ENCODE results near the gene SLC25A4. TPM values are rescaled to one million over a fixed set of nuclear protein-coding genes. Genes with fewer than 3 reads are reported as not detected.
A peak's percentile ranks its signal among the peaks of the same experiment; 100 is the strongest.

The SLC25A4 gene
- total RNA-seq (13.7 and 13.9 TPM in 2 replicates), polyA plus RNA-seq (12.9 and 13.5 TPM in 2 replicates), polyA minus RNA-seq (9.8 and 11.3 TPM in 2 replicates), Bru-seq, nascent RNA (percentile 51 among the genes with signal in this experiment), BruChase-seq, experiment 1, labeled RNA remaining after a 6-hour chase (percentile 53 among the genes with signal in this experiment), BruChase-seq, experiment 2, labeled RNA remaining after a 2-hour chase (percentile 47 among the genes with signal in this experiment)
- 12.1 and 12.2 TPM in 2 replicates for polyA plus RNA-seq (2011; cell fraction: cytosol; rRNA removed)
- 14.0 and 17.3 TPM in 2 replicates for polyA plus RNA-seq (2011; cell fraction: nucleus; rRNA removed)
- 10.3 and 13.9 TPM in 2 replicates for polyA plus RNA-seq (2012)
- polyA minus RNA-seq (2011; cell fraction: cytosol; rRNA and poly(A)+ RNA removed): 14.6 TPM
- 3.6 and 4.1 TPM in 2 replicates for polyA minus RNA-seq (2011; cell fraction: nucleus; rRNA and poly(A)+ RNA removed)
- long read RNA-seq, full-length matches to known transcripts: 183 of 251 reads
- long read RNA-seq, partial matches to known transcripts: 6 of 251 reads
- long read RNA-seq, other reads (novel, unspliced or antisense): 62 of 251 reads

DNA sequence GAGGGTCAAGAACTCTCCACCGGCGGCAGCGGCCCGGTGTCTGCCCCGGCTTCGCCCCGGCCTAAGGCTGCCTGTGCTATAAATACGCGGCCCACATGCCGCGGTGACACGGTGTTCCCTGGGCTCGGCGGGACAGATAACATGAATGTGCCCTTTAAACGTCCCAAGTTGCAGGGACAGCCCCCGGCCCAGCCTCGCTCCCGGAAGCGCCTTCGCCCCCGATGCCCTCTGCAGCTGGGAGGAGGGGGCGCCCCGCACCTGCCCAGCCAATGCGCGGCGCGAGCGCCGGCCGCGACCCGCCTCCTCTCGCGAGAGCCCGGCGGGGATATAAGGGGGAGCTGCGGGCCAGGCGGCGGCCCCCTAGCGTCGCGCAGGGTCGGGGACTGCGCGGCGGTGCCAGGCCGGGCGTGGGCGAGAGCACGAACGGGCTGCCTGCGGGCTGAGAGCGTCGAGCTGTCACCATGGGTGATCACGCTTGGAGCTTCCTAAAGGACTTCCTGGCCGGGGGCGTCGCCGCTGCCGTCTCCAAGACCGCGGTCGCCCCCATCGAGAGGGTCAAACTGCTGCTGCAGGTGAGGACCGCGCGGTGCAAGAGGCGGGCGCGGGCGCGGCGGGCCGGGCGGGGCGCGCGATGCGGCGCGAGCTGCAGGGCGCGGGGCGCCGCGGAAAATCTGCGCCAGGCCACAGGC, at the start of gene SLC25A4:
SLC25A4 (plus strand) TSS at position 355 of the 689 bp plus-strand sequence; CDS start at position 462, 107 bp downstream.
- no peaks in the 10 kb centered on the region for H3K79me2 ChIP-seq (ENCODE audit: control insufficient read depth, insufficient read depth, low read length)
- no peaks in the 10 kb centered on the region for H4K20me1 ChIP-seq (replicated peaks; ENCODE audit: control insufficient read depth, extremely low read depth, insufficient read depth, low read length)
- DNase-seq (ENCODE audit: low read depth, low spot score) (peak; percentile 77), FAIRE-seq (peak; percentile 79)
- no peaks in the 10 kb centered on the region for H3K9me3 ChIP-seq (replicated peaks; ENCODE audit: control insufficient read depth, insufficient read depth, low read length)
- intact Hi-C loops (cut with micrococcal nuclease): loop anchor here (2.0 to 10.0 kb wide), 5 partner anchors 59 to 894 kb away; partner anchors contain the start of genes CASP3, CFAP97 and PRIMPOL
- peak within 1 kb of the TSS; percentile 93 for H2AFZ ChIP-seq (ENCODE audit: low read depth, low read length)
- BruUV-seq (replicated peaks): no TSS peak
- no peak within 1 kb of the TSS for H3K27ac ChIP-seq (ENCODE audit: insufficient read depth, low read depth, low read length)
- H3K9ac ChIP-seq (replicated peaks; ENCODE audit: extremely low read depth, insufficient read depth, low read length): peak within 1 kb of the TSS; percentile 58
- peak within 1 kb of the TSS; percentile 84 for H3K4me2 ChIP-seq (ENCODE audit: insufficient read depth, low read length)
- peaks cover 12% of the 10 kb centered on the region for H3K4me1 ChIP-seq (ENCODE audit: control insufficient read depth, extremely low read depth, insufficient read depth, low read length)
- no peaks in the 10 kb centered on the region for H3K9me1 ChIP-seq (replicated peaks; ENCODE audit: control insufficient read depth, extremely low read depth, insufficient read depth, low read length)
- no peaks in the 10 kb centered on the region for H3K36me3 ChIP-seq (ENCODE audit: control insufficient read depth in 2 of 2, extremely low read depth in 1 of 2, insufficient read depth in 2 of 2, low read length in 2 of 2)
- CTCF ChIA-PET: interaction anchor here (0.6 to 2.7 kb wide), 11 partner anchors 9 to 1833 kb away, joined by 3 to 16 read pairs (median 3); no protein-coding TSS in a partner anchor
- POLR2A ChIA-PET: interaction anchor here (0.6 to 1.1 kb wide), 3 partner anchors 9 to 41 kb away, joined by 3 read pairs; no protein-coding TSS in a partner anchor
- peak within 1 kb of the TSS; percentile 52 to 75 (median 69) for H3K4me3 ChIP-seq (replicated peaks in 1 of 3; ENCODE audit: insufficient read depth in 1 of 3, low read depth in 1 of 3, low read length in 3 of 3)
- TF ChIP-seq, protein P1, sequence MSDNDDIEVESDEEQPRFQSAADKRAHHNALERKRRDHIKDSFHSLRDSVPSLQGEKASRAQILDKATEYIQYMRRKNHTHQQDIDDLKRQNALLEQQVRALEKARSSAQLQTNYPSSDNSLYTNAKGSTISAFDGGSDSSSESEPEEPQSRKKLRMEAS (IDR thresholded peaks at IDR 0.05; ENCODE audit: insufficient read depth, insufficient read length): peak; percentile 30
- TF ChIP-seq FOS (IDR thresholded peaks at IDR 0.05; ENCODE audit: borderline replicate concordance, insufficient read depth, low read length) (no peak), POLR2A (IDR thresholded peaks at IDR 0.05; ENCODE audit: low read depth, low read length) (peak; percentile 93), POLR2AphosphoS5 (IDR thresholded peaks at IDR 0.05; ENCODE audit: insufficient read depth, low read depth, low read length) (peak; percentile 92)
- TF ChIP-seq, protein P2, sequence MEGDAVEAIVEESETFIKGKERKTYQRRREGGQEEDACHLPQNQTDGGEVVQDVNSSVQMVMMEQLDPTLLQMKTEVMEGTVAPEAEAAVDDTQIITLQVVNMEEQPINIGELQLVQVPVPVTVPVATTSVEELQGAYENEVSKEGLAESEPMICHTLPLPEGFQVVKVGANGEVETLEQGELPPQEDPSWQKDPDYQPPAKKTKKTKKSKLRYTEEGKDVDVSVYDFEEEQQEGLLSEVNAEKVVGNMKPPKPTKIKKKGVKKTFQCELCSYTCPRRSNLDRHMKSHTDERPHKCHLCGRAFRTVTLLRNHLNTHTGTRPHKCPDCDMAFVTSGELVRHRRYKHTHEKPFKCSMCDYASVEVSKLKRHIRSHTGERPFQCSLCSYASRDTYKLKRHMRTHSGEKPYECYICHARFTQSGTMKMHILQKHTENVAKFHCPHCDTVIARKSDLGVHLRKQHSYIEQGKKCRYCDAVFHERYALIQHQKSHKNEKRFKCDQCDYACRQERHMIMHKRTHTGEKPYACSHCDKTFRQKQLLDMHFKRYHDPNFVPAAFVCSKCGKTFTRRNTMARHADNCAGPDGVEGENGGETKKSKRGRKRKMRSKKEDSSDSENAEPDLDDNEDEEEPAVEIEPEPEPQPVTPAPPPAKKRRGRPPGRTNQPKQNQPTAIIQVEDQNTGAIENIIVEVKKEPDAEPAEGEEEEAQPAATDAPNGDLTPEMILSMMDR (IDR thresholded peaks at IDR 0.05; ENCODE audit: extremely low read depth in 1 of 2, insufficient read depth in 1 of 2, low read depth in 1 of 2, low read length in 2 of 2): peak; percentile 43 to 62
- H3K27me3 ChIP-seq (ENCODE audit: control insufficient read depth in 2 of 2, insufficient read depth in 2 of 2, low read length in 2 of 2): no peaks in the 10 kb centered on the region
- dilution Hi-C loops (cut with MboI; ENCODE audit: extremely low pct_ligation_motif_present, low sequenced_read_pairs): no loop called here

Measured in endothelial cell of umbilical vein (primary cell).